Measurements from ENCODE around the gene RAB10.

- no peak for TF ChIP-seq CTCF (IDR thresholded peaks at IDR 0.05)
- no peak for TF ChIP-seq POLR2A (IDR thresholded peaks at IDR 0.05)
Measured at GRCh38 chr2:26103752-26104151, 69.9 kb downstream of the RAB10 start.

Measured in Peyer's patch (tissue), 4 donors.